NCI-H345 treated with DMSO at 0.1 percent for 48 hours (cell line): ENCODE results near the gene TTC1.

Experiments
- DNase-seq: peaks from one replicate; lab custom pipeline; 2025; ENCODE audit not compliant: unreplicated experiment; lab: John Stamatoyannopoulos, UW

TTC1 gene

DNA sequence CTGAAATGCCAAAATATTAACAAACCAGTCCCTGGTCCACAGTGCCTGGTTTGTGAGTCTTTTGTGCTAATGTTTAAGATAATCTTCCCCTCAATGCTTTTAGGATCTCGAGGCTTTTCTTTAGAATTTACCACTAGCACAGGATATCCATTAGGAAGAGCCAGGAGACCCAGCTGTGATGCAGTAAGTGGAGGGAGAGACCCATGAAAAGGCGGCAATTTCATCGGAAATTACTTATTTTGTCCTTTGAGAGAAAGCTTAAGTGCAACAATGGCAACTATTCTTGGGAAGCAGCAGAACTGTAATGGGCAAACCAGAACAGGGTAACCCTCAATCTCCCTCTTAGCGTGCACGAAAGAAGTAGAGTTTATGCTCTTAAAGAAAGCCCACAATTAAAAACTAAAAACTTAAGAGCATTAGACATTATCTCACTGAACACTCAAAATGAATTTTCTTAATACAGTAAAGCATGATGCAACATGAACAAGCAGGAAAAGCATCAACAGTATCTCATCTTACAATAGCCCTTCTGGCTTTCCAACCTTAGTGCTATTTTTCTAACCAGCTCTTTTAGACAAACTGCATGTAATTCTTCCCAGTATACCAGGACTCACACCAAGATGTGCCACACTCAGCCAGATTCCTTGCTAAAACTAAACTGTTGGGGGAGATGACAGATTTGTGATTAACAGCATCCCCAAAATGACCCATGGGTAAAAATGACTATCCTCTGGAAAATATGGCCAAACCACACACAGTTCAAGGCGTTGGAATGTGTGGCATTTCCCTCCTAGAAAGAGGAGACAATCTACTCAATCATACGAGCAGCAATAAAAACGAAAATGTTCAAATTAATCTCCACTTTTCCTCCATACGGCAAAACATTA, 73.9 kb downstream of the TTC1 start:
- no peak for DNase-seq

DNA sequence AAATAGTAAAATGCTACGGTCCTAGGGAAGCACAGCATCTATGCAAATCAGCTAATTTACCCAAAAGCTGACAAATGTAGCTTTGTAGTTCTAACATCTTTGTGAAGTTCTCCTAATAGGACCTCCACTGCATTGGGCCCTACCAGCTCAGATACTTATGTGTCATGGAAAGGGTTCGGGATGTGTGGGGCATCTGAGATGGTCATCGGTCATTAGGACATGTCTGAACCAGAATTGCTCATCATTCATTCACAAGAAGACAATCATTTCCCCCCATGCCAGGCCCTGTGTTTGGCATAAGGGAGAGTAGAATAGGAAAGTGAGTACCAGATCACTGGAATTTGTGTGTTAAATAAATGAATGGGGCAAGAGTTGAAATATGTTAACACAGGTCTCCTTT, 74.6 kb downstream of the TTC1 start:
- no peak for DNase-seq

DNA sequence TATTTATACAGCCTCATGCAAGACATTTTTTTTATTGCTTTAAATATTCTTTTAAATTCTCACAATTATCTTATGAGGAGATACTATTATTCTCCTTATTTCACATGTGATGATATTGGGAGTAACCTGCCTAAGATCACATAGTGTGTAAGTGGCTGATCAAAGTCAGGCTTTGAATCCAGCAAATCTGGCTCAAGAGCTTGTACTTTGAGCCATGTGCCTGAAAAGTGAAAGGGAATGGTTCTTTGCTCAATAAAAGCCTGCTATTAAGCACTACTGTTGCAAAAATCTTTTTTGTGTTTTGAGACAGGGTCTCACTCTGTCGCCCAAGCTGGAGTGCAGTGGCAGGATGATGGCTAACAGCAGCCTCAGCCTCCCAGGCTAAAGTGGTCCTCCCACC, 75.2 kb downstream of the TTC1 start:
- DNase-seq, result no peak

DNA sequence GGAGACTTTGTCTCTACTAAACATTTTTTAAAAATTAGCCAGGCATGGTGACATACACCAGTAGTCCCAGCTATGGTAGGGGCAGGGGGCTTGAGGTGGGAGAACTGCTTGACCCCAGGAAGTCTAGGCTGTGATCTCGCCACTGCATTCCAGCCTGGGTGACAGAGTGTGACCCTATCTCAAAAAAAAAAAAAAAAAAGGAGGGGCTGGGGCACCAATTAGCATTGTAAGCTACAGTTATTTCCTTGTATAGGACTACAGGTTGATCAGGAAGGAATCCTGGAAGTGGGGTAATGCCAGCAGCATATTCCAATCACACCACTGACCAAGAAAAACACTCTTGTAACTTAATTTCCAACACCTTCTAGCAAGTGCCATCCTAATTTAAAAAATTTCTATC, 78.3 kb downstream of the TTC1 start:
- DNase-seq, result no peak

DNA sequence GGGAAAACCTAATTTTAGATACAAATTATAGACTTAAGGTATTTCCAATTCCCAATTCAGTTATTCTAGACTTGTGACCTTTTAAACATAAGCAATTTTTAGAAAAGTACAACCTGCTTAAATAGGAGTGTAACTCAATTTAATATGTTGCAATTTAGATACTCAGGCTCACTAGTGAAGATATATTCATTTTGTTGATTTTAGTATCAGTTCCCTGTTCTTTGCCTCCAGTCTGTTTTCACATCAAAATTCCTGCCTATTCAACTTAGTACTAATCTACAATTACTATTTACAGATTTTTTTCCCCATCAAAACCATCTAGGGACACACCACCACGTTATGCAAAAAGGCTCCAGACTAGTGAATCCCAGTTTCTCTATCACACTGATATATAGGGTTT, 79.9 kb downstream of the TTC1 start:
- DNase-seq, result no peak

DNA sequence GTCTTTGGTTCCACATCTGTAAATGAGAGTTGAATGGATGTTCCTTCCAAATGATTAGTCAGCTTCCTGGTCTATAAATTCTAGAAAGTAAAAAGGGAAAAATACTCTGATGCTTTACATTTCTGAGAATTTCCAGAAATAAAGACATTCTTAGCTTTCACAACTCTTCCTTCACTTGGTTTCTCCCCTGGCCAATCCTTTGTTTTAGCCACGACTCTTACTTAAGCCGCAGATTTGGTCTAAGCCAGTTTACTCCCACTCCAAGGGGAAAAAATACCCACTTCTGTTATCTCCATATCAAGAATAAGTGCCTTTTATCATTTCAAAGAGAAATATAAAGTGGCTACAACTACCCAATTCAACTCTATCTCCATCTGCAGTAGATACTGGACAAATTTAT, 80.6 kb downstream of the TTC1 start:
- no peak for DNase-seq

DNA sequence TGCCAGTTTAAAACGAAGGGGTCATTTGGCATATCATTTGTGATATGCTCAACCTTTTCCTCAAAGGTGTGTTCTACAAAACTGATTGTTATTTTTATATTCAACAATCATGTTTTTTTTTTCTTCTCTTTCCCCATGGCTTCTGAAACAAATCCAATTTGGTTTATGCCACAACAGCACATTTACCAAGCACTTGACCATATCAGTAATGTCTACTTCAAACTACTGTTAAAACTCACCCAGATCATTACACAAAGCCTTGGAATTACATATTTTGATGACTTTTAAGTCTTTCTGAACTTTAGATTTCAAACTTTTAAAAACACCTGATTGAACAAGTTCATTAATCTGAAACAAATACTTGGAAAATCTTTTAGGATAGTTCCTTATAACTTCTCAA, 81.1 kb downstream of the TTC1 start:
- no peak for DNase-seq

DNA sequence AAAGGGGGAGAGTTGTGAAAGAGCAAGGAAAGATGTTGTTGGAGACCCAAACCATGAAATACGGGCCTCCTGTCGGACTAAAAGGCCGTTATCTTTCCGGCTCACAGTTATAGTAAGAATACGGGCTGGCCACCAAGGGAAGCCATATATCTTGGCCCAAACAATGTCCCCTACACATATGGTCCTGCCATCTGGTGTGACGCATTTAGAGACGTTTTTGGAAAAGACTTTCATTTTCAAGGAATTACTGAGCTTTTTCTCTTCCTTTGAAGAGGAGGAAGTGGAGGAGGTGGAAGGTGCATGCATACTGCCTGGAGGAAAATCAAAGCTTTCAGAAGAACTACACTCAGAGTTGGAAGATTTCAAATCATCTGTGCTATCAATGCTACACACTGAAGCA, 83.6 kb downstream of the TTC1 start:
- no peak for DNase-seq

DNA sequence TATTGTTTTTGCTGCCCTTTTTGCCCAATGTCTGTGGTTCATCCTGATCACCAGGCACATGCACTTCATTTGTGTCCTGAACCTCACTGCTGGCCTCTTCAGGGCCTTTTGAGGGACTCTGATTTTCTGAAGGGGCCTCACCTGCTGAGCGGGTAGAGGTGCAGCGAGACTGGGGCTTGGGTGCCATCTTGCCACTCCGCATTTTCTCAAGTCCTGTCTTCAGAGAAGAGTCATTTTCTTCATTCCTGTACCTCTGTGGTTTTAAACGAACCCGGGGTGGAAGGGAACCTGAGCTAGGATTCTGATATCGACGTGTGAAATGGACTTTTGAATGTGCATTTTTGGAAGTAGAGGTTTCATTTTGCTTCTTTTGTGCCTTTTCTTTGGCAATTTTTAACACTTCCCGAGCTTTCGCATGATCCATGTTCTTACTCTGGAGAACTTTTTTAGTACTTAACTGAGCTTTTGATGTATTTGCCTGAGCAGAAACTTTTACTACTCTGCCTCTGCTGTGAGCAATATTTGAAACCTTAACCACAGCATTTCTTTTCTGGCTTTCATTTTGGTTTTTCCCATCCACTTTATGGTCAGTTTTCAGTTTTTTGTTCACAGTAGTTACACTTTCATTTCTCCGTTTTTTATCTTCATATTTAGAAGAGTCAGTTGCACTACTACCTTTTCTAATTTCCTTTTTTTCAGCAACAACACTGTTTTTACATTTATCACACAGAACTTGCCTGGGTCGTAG, 84.2 kb downstream of the TTC1 start:
- no peak for DNase-seq

DNA sequence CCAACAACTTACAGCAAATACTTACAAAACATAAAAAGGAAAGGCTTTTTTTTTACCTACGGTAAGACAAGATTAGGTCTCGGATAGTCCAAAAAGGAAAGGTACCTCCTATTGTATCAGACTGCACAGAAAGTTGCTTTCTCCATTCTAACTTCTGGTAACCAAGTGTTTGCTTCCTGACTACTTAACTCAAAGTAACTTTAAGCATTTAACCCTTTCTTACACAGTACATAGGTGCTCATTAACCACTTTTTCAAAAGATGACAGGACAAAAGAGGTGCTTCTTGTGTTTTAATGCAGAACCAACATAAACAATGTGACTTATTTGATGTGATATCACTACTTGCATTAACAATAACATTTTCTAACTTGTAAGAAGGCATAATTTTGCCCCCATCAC, 87.2 kb downstream of the TTC1 start:
- DNase-seq, result no peak

DNA sequence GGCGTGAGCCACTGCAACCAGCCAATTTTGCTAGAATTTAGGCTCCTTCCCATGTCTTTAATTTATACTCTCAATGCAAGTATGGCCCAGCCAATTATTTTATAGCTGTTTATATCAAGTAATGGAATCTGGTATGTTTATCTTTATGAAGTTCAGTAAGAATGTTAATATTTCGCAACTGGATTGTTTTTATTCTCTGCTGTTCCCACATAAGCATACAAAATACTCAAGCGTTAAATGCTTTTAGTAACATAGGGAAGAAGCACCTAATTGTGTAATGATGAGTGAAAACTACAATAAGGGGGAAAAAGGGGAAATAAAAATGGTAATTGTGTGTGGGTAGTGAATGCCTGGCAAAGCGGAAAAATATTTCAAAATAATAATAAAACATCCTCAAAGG, 89.1 kb downstream of the TTC1 start:
- no peak for DNase-seq

DNA sequence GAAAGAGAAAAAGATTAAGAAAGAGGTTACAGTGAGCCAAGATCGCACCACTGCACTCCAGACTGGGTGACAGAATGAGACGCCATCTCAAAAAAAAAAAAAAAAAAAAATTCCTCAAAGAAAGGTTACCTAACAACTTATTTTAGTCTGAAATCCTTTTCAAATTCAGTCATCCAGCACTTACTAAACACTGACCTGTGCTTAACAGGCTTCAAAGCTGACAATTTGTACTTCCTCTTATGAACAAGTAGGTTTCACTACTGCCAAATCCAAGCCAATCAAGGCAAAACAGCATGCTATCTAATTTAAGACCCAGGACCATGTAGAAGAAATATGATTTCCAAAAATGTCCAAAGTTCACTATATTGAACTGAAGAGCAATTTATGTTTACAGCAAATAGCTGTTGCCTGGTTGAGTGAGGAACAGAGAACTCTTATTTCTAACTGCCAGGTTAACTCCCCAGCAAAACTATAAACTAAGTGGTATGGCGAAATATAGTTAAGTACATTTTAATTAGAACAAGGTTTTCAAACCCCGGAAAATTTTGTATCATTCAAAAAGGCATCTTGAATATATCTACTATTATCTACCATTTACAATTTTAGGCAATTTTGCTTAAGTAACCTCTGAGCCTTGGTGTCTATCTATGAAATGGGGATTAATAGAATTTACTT, 96.9 kb downstream of the TTC1 start:
- no peak for DNase-seq

DNA sequence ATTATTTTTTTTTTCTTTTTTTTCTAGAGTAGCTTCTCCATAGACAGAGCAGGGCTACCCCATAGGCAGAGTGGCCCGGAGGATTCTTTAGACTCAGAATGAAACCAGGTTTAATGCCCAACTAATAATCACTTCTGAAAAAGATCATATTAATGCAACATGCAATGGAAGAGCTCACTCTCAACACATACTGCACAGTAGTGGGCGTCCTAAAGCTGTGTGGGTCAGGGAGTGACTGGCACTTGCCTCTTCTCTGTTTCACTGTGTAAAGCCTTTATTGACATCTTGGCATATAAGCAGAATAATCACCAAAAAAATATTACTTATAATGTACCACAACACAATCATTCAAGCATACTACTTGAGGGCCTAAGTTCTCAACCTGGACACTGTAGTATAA, 99.2 kb downstream of the TTC1 start:
- DNase-seq, result no peak
